ENCODE results near the gene TAOK2.
"Not testable (repeated sequence)": the region's sequence is repeated elsewhere in the genome, so short reads cannot be mapped to it uniquely, and the experiment has no call there.

Gene TAOK2

GRCh38 chr16:30025574-30025973 is 51.9 kb downstream of the TAOK2 start:
- DNase-seq = no peak

GRCh38 chr16:30026449-30026848 is 52.8 kb downstream of the TAOK2 start:
- no peak for DNase-seq

- no peak for DNase-seq
These were observed 54.1 kb downstream of the TAOK2 start for GRCh38 chr16:30027588-30028437.

GRCh38 chr16:30028438-30029076 is 54.9 kb downstream of the TAOK2 start:
- no peak for DNase-seq

GRCh38 chr16:30030011-30030685 is 56.5 kb downstream of the TAOK2 start:
- DNase-seq = no peak

- DNase-seq = no peak
These were observed 57.3 kb downstream of the TAOK2 start, which contains the start of gene TLCD3B for GRCh38 chr16:30030841-30031413. Gene TLCD3B, minus strand, starts transcription at chr16:30031271. Its CDS starts 744 bp downstream, at chr16:30030527.

GRCh38 chr16:30031477-30031918 is 57.8 kb downstream of the TAOK2 start:
- DNase-seq = no peak

- DNase-seq = no peak
These were observed 58.6 kb downstream of the TAOK2 start for GRCh38 chr16:30032083-30032819.

GRCh38 chr16:30033270-30033669 is 59.6 kb downstream of the TAOK2 start:
- DNase-seq = no peak

GRCh38 chr16:30040221-30040620 is 66.6 kb downstream of the TAOK2 start:
- DNase-seq = no peak

GRCh38 chr16:30040690-30041089 is 67.0 kb downstream of the TAOK2 start:
- not testable (repeated sequence) for DNase-seq

- no peak for DNase-seq
These were observed 68.2 kb downstream of the TAOK2 start for GRCh38 chr16:30041841-30042240.

Data from NCI-H1417 treated with DMSO at 0.1 percent for 48 hours (cell line).